IMR-90 (cell line): ENCODE results near the gene CASP7. TPM values are rescaled to one million over a fixed set of nuclear protein-coding genes. Genes with fewer than 3 reads are reported as not detected.
"Not testable (repeated sequence)": the region's sequence is repeated elsewhere in the genome, so short reads cannot be mapped to it uniquely, and the experiment has no call there.

Source experiments
- ATAC-seq: fragments of 200-7000 bp; cut with Tn5 transposase; 2 replicates; pipeline ENCODE4 v1.9.1; 2020; ENCODE audit warnings: low read depth, mild to moderate bottlenecking, moderate library complexity
- BruUV-seq: library from RNA; stranded (reverse); fragments of 400-500 nt; replicated peaks from 2 replicates; lab custom pipeline; 2021; lab: Mats Ljungman, UMichigan
- CTCF ChIA-PET: fragments of 300-600 bp; formaldehyde crosslinking; extraction: SDS; loops from one replicate; lab custom pipeline; 2021; ENCODE audit warnings: antibody characterized with exemption; lab: Yijun Ruan, JAX
- POLR2A ChIA-PET: fragments of 300-600 bp; sonication (Branson Sonifier 250); formaldehyde crosslinking; loops from one replicate; lab custom pipeline; 2022; ENCODE audit warnings: antibody characterized with exemption; ENCODE audit not compliant: unreplicated experiment; lab: Charles Lee
- DNase-seq: peaks from one replicate; pipeline ENCODE4 v3.0.0; 2013
- H2AFZ ChIP-seq: replicated peaks from 2 replicates; pipeline ENCODE3; 2013; ENCODE audit warnings: low read length, mild to moderate bottlenecking; ENCODE audit not compliant: poor library complexity
- H2AK5ac ChIP-seq: 2 replicates; pipeline ENCODE4 v1.6.1; 2013; ENCODE audit warnings: low read depth, low read length, inconsistent platforms
- H2AK9ac ChIP-seq: replicated peaks from 2 replicates; pipeline ENCODE3; 2013; ENCODE audit warnings: mild to moderate bottlenecking, low read depth, low read length, moderate library complexity; ENCODE audit not compliant: poor library complexity
- H2BK120ac ChIP-seq: 2 replicates; pipeline ENCODE4 v1.6.1; 2013; ENCODE audit warnings: low read depth, low read length, inconsistent platforms
- H2BK15ac ChIP-seq: 3 replicates; pipeline ENCODE4 v1.6.1; 2013; ENCODE audit warnings: low read depth, low read length, inconsistent platforms
- H2BK20ac ChIP-seq: 2 replicates; pipeline ENCODE4 v1.6.1; 2013; ENCODE audit warnings: low read depth, mild to moderate bottlenecking, inconsistent platforms, low read length, moderate library complexity
- H2BK5ac ChIP-seq: 2 replicates; pipeline ENCODE4 v1.6.1; 2013; ENCODE audit warnings: mild to moderate bottlenecking, low read depth, low read length, inconsistent platforms; ENCODE audit not compliant: poor library complexity, severe bottlenecking
- H3K14ac ChIP-seq: replicated peaks from 2 replicates; pipeline ENCODE4 v1.6.1; 2013; ENCODE audit warnings: low read depth, low read length, inconsistent platforms
- H3K18ac ChIP-seq: 2 replicates; pipeline ENCODE4 v1.6.1; 2013; ENCODE audit warnings: low read depth, low read length, control low read depth
- H3K23ac ChIP-seq: 2 replicates; pipeline ENCODE4 v1.6.1; 2013; ENCODE audit warnings: low read depth, low read length, inconsistent platforms
- H3K27ac ChIP-seq: 2 replicates; pipeline ENCODE4 v1.5.1; 2013; ENCODE audit warnings: mild to moderate bottlenecking, control low read depth, low read length; ENCODE audit not compliant: insufficient read depth
- H3K27me3 ChIP-seq: 2 replicates; pipeline ENCODE4 v1.6.1; 2013; ENCODE audit warnings: low read length; ENCODE audit not compliant: control insufficient read depth, insufficient read depth
- H3K36me3 ChIP-seq: 2 replicates; pipeline ENCODE4 v1.6.1; 2013; ENCODE audit warnings: low read length, mixed read lengths; ENCODE audit not compliant: control insufficient read depth, insufficient read depth
- H3K4ac ChIP-seq: 2 replicates; pipeline ENCODE4 v1.6.1; 2013; ENCODE audit warnings: low read depth, low read length, inconsistent platforms
- H3K4me1 ChIP-seq: 2 replicates; pipeline ENCODE4 v1.6.1; 2013; ENCODE audit warnings: low read length, mixed read lengths; ENCODE audit not compliant: control insufficient read depth, insufficient read depth
- H3K4me2 ChIP-seq: 2 replicates; pipeline ENCODE4 v1.6.1; 2013; ENCODE audit warnings: low read depth, mild to moderate bottlenecking, control low read depth, low read length, moderate library complexity
- H3K4me3 ChIP-seq: 2 replicates; pipeline ENCODE4 v1.5.1; 2013; ENCODE audit warnings: low read depth, mild to moderate bottlenecking, control low read depth, low read length, moderate library complexity; ENCODE audit not compliant: insufficient read depth
- H3K56ac ChIP-seq: 2 replicates; pipeline ENCODE4 v1.6.1; 2013; ENCODE audit warnings: low read length, inconsistent platforms; ENCODE audit not compliant: insufficient read depth; ENCODE audit errors: extremely low read depth
- H3K79me1 ChIP-seq, 2 experiments: 2 replicates each; pipeline ENCODE4 v1.6.1; 2013; ENCODE audit warnings: low read length in 2 of 2, inconsistent platforms in 1 of 2, low read depth in 1 of 2
- H3K9ac ChIP-seq: 2 replicates; pipeline ENCODE4 v1.6.1; 2013; ENCODE audit warnings: low read depth, low read length, control low read depth
- H3K9me1 ChIP-seq: 2 replicates; pipeline ENCODE4 v1.6.1; 2013; ENCODE audit warnings: low read length, inconsistent platforms; ENCODE audit not compliant: insufficient read depth
- H3K9me3 ChIP-seq: 2 replicates; pipeline ENCODE4 v1.6.1; 2013; ENCODE audit warnings: low read length; ENCODE audit not compliant: control insufficient read depth, insufficient read depth
- H4K20me1 ChIP-seq: 2 replicates; pipeline ENCODE4 v1.6.1; 2013; ENCODE audit warnings: low read length, inconsistent platforms; ENCODE audit not compliant: insufficient read depth
- H4K5ac ChIP-seq: 2 replicates; pipeline ENCODE4 v1.6.1; 2013; ENCODE audit warnings: mild to moderate bottlenecking, low read depth, low read length, control low read depth
- H4K8ac ChIP-seq, 2 experiments: 2 replicates each; pipeline ENCODE4 v1.6.1; 2013; ENCODE audit warnings: low read depth in 2 of 2, low read length in 2 of 2, control low read depth in 1 of 2, inconsistent platforms in 1 of 2
- H4K91ac ChIP-seq: 2 replicates; pipeline ENCODE4 v1.6.1; 2013; ENCODE audit warnings: low read depth, low read length, inconsistent platforms; ENCODE audit not compliant: insufficient read depth
- WGBS, 2 experiments: methylation state at CpG; one replicate each; pipeline versions ENCODE4 v1.1.5 to v1.1.7; 2013; ENCODE audit warnings: missing lambda C conversion rate in 2 of 2; ENCODE audit not compliant: insufficient read length in 1 of 2; ENCODE audit errors: extremely low coverage in 2 of 2; 5-methylcytosine and 5-hydroxymethylcytosine counted together
- dilution Hi-C: fragments of 300-500 bp; cut with HindIII; formaldehyde crosslinking; loops from one replicate; pipeline ENCODE4 v1.14.3; 2018; ENCODE audit warnings: low sequenced_read_pairs; ENCODE audit not compliant: unreplicated experiment
- in situ Hi-C: fragments of 300-500 bp; cut with MboI; formaldehyde crosslinking; loops from 3 replicates; pipeline ENCODE4 v1.14.3; 2019; ENCODE audit warnings: low sequenced_read_pairs, inconsistent platforms, mixed read lengths
- intact Hi-C: fragments of 100-400 bp; cut with micrococcal nuclease; formaldehyde crosslinking; loops from 2 replicates; pipeline ENCODE4 v1.10.0; 2022
- polyA plus RNA-seq, 3 experiments: library from polyadenylated mRNA; depleted of rRNA; stranded (reverse); fragments of >200 nt; gene quantifications; 2 replicates each; pipeline ENCODE4 v1.2.3, GENCODE V29; 2012; ENCODE audit warnings: low replicate concordance in 1 of 3
- total RNA-seq: library from RNA; depleted of rRNA; stranded (reverse); fragments of >200 nt; gene quantifications from 2 replicates; pipeline ENCODE4 v1.2.3, GENCODE V29; 2012

CASP7 gene
- total and polyA plus RNA-seq, 2 of the 4 experiments (the other 2 are of a cell fraction) = 15.1 to 16.7 TPM

DNA sequence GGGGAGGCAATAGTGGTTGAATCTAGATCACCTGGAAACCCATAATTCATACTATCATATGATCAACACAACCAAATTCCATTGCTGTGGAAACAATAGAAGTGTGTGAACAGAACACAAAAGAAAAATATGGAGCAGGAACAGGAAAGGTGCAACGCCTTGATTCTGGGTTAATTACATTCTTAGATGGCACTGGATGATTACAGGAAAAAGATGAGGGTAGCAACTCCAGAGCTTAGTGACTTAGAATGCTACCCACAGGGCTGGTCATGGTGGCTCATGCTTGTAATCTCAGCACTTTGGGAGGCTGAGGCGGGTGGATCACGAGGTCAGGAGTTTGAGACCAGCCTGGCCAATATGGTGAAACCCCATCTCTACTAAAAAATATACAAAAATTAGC, 91.4 kb downstream of the CASP7 start:
- ATAC-seq, in situ Hi-C loops, H2BK120ac ChIP-seq, H3K9me1 ChIP-seq, H2AK5ac ChIP-seq, H3K9me3 ChIP-seq, H3K36me3 ChIP-seq, H2BK15ac ChIP-seq, POLR2A ChIA-PET, BruUV-seq, dilution Hi-C loops, H2AK9ac ChIP-seq, H3K4me3 ChIP-seq, H3K4me2 ChIP-seq, H3K79me1 ChIP-seq, DNase-seq, H3K23ac ChIP-seq, H2BK20ac ChIP-seq, H3K56ac ChIP-seq, H3K27ac ChIP-seq, intact Hi-C loops, H3K18ac ChIP-seq, H4K20me1 ChIP-seq, H3K4ac ChIP-seq, H3K9ac ChIP-seq, H4K91ac ChIP-seq, CTCF ChIA-PET, H3K4me1 ChIP-seq, H2BK5ac ChIP-seq, H3K14ac ChIP-seq, H4K5ac ChIP-seq, H4K8ac ChIP-seq, H2AFZ ChIP-seq: not testable (repeated sequence)
- H3K27me3 ChIP-seq = peaks cover 11% of the 10 kb centered on the region
- 50% methylated on average over 1 of the region's 3 CpGs; no CpG with 5 or more reads in 1 of the 2 experiments for WGBS, 2 experiments
